H1 (cell line): ENCODE results near the gene MAP4. TPM values are rescaled to one million over a fixed set of nuclear protein-coding genes. Genes with fewer than 3 reads are reported as not detected.

Source experiments
- CBX5 ChIP-seq: fragments of 300-800, 300-1000 bp; sonication (generic); IDR thresholded peaks from 2 replicates; pipeline ENCODE4 v1.7.1; 2016; ENCODE audit warnings: antibody characterized with exemption, low read length, low read depth
- RAD21 ChIP-seq, 2 experiments: IDR thresholded peaks in 1 of 2; conservative IDR thresholded peaks in 1 of 2; 2 replicates each; pipeline ENCODE4 v1.6.1; 2011; ENCODE audit warnings: low read depth in 2 of 2, low read length in 2 of 2, improper control_type of control experiment in 1 of 2, inconsistent platforms in 1 of 2, mild to moderate bottlenecking in 1 of 2, moderate library complexity in 1 of 2
- SIX5 ChIP-seq: IDR thresholded peaks from 2 replicates; pipeline ENCODE4 v1.6.1; 2011; ENCODE audit warnings: mild to moderate bottlenecking, low read depth, low read length
- polyA plus RNA-seq, 7 experiments: library from polyadenylated mRNA; depleted of rRNA in 3 of 7; stranded (reverse) in 5 of 7; unstranded in 2 of 7; fragments of >200 nt in 5 of 7; fragments of 200-250 nt in 2 of 7; gene quantifications; 1 replicate in 5 of 7; 2 replicates in 1 of 7; 4 replicates in 1 of 7; pipeline versions ENCODE4 v1.2.1 to v1.2.3, GENCODE V29; 2011 to 2013; ENCODE audit warnings: missing spikeins in 2 of 7, mixed read lengths in 2 of 7
- total RNA-seq: library from RNA; stranded (reverse); fragmentation: NEBNext Ultra II Directional; extraction: Animal tissue kit (Norgen Biotek cat#: 25700); gene quantifications from 2 replicates; pipeline ENCODE4 v1.2.1, GENCODE V29; 2021
- TF ChIP-seq, protein P1 (sequence below): fragments of 300-600 bp; sonication (generic); IDR thresholded peaks from 2 replicates; pipeline ENCODE4 v1.7.1; 2012; ENCODE audit warnings: low read length, moderate library complexity, mild to moderate bottlenecking, inconsistent platforms; ENCODE audit not compliant: insufficient replicate concordance

The MAP4 gene
- total and polyA plus RNA-seq, 2 of the 8 experiments (the other 6 are each of a cell fraction or from before 2014, with no cell fraction given): 67.0 to 179 TPM

- TF ChIP-seq, protein P1, sequence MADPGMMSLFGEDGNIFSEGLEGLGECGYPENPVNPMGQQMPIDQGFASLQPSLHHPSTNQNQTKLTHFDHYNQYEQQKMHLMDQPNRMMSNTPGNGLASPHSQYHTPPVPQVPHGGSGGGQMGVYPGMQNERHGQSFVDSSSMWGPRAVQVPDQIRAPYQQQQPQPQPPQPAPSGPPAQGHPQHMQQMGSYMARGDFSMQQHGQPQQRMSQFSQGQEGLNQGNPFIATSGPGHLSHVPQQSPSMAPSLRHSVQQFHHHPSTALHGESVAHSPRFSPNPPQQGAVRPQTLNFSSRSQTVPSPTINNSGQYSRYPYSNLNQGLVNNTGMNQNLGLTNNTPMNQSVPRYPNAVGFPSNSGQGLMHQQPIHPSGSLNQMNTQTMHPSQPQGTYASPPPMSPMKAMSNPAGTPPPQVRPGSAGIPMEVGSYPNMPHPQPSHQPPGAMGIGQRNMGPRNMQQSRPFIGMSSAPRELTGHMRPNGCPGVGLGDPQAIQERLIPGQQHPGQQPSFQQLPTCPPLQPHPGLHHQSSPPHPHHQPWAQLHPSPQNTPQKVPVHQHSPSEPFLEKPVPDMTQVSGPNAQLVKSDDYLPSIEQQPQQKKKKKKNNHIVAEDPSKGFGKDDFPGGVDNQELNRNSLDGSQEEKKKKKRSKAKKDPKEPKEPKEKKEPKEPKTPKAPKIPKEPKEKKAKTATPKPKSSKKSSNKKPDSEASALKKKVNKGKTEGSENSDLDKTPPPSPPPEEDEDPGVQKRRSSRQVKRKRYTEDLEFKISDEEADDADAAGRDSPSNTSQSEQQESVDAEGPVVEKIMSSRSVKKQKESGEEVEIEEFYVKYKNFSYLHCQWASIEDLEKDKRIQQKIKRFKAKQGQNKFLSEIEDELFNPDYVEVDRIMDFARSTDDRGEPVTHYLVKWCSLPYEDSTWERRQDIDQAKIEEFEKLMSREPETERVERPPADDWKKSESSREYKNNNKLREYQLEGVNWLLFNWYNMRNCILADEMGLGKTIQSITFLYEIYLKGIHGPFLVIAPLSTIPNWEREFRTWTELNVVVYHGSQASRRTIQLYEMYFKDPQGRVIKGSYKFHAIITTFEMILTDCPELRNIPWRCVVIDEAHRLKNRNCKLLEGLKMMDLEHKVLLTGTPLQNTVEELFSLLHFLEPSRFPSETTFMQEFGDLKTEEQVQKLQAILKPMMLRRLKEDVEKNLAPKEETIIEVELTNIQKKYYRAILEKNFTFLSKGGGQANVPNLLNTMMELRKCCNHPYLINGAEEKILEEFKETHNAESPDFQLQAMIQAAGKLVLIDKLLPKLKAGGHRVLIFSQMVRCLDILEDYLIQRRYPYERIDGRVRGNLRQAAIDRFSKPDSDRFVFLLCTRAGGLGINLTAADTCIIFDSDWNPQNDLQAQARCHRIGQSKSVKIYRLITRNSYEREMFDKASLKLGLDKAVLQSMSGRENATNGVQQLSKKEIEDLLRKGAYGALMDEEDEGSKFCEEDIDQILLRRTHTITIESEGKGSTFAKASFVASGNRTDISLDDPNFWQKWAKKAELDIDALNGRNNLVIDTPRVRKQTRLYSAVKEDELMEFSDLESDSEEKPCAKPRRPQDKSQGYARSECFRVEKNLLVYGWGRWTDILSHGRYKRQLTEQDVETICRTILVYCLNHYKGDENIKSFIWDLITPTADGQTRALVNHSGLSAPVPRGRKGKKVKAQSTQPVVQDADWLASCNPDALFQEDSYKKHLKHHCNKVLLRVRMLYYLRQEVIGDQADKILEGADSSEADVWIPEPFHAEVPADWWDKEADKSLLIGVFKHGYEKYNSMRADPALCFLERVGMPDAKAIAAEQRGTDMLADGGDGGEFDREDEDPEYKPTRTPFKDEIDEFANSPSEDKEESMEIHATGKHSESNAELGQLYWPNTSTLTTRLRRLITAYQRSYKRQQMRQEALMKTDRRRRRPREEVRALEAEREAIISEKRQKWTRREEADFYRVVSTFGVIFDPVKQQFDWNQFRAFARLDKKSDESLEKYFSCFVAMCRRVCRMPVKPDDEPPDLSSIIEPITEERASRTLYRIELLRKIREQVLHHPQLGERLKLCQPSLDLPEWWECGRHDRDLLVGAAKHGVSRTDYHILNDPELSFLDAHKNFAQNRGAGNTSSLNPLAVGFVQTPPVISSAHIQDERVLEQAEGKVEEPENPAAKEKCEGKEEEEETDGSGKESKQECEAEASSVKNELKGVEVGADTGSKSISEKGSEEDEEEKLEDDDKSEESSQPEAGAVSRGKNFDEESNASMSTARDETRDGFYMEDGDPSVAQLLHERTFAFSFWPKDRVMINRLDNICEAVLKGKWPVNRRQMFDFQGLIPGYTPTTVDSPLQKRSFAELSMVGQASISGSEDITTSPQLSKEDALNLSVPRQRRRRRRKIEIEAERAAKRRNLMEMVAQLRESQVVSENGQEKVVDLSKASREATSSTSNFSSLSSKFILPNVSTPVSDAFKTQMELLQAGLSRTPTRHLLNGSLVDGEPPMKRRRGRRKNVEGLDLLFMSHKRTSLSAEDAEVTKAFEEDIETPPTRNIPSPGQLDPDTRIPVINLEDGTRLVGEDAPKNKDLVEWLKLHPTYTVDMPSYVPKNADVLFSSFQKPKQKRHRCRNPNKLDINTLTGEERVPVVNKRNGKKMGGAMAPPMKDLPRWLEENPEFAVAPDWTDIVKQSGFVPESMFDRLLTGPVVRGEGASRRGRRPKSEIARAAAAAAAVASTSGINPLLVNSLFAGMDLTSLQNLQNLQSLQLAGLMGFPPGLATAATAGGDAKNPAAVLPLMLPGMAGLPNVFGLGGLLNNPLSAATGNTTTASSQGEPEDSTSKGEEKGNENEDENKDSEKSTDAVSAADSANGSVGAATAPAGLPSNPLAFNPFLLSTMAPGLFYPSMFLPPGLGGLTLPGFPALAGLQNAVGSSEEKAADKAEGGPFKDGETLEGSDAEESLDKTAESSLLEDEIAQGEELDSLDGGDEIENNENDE: no peak
- TF ChIP-seq SIX5 (no peak), CBX5 (no peak), RAD21 (IDR thresholded peaks at IDR 0.05 in 1 of 2, conservative IDR thresholded peaks at IDR 0.05 in 1 of 2; ENCODE audit: low read depth in 2 of 2, low read length in 2 of 2) (no peak)
Measured at GRCh38 chr3:47907784-47908183, 108.4 kb downstream of the MAP4 start (continued).
